ENCODE data around the gene P2RX6.

- TF ChIP-seq POLR2AphosphoS5 (IDR thresholded peaks at IDR 0.05; ENCODE audit: low read depth, low read length) (no peak), CTCF (IDR thresholded peaks at IDR 0.05) (no peak), SIN3A (IDR thresholded peaks at IDR 0.05; ENCODE audit: borderline replicate concordance, insufficient read depth, low read depth, low read length) (no peak)
Observed at GRCh38 chr22:20997536-20998257, 17.3 kb upstream of the P2RX6 start.

All from Panc1 (cell line).